Measurements from ENCODE around the gene ATP5F1C.
"Not testable (repeated sequence)": the region's sequence is repeated elsewhere in the genome, so short reads cannot be mapped to it uniquely, and the experiment has no call there.

GRCh38 chr10:7811743-7812142 is 23.8 kb downstream of the ATP5F1C start:
- not testable (repeated sequence) for TF ChIP-seq EZH2 (IDR thresholded peaks at IDR 0.05; ENCODE audit: low read depth, unreplicated experiment); CTCF (conservative IDR thresholded peaks at IDR 0.05; ENCODE audit: low read depth in 2 of 2)

Measured in GM23338 (cell line).